Osteocyte (in vitro differentiated cells): Measurements from ENCODE around the gene PDGFA. TPM values are rescaled to one million over a fixed set of nuclear protein-coding genes. Genes with fewer than 3 reads are reported as not detected.

Experiments used
- DNase-seq: peaks from one replicate; pipeline ENCODE4 v3.0.0; 2021; ENCODE audit warnings: mixed read lengths; ENCODE audit not compliant: unreplicated experiment; ENCODE audit errors: extremely low spot score
- H3K27ac Mint-ChIP-seq: one replicate; pipeline ENCODE4 v1.8.0; 2021; ENCODE audit warnings: mild to moderate bottlenecking, mixed read lengths; ENCODE audit not compliant: unreplicated experiment
- H3K27me3 Mint-ChIP-seq: one replicate; pipeline ENCODE4 v1.8.0; 2021; ENCODE audit warnings: mixed read lengths; ENCODE audit not compliant: unreplicated experiment
- H3K36me3 Mint-ChIP-seq: one replicate; pipeline ENCODE4 v1.8.0; 2021; ENCODE audit warnings: mixed read lengths; ENCODE audit not compliant: unreplicated experiment
- H3K4me1 Mint-ChIP-seq: one replicate; pipeline ENCODE4 v1.8.0; 2021; ENCODE audit warnings: mixed read lengths; ENCODE audit not compliant: unreplicated experiment
- H3K4me3 Mint-ChIP-seq: one replicate; pipeline ENCODE4 v1.8.0; 2021; ENCODE audit warnings: mild to moderate bottlenecking, moderate library complexity, mixed read lengths; ENCODE audit not compliant: unreplicated experiment
- H3K9me3 Mint-ChIP-seq: one replicate; pipeline ENCODE4 v1.8.0; 2021; ENCODE audit warnings: mixed read lengths; ENCODE audit not compliant: unreplicated experiment
- CTCF ChIP-seq: fragments of 200-600 bp; sonication (generic); IDR thresholded peaks from 2 replicates; pipeline ENCODE4 v1.5.0; 2021; ENCODE audit warnings: antibody characterized with exemption, mild to moderate bottlenecking, moderate library complexity
- total RNA-seq: library from RNA; stranded (reverse); gene quantifications from 2 replicates; pipeline ENCODE4 v1.2.1, GENCODE V29; 2021

The PDGFA gene
- total RNA-seq, 1 donor from 2014 or later: 93.6 TPM

GRCh38 chr7:451255-452225, 68.1 kb downstream of the PDGFA start:
- H3K9me3 Mint-ChIP-seq: no peaks in the 10 kb centered on the region
- DNase-seq: no peak
- H3K36me3 Mint-ChIP-seq: no peaks in the 10 kb centered on the region
- peaks cover 41% of the 10 kb centered on the region for H3K4me1 Mint-ChIP-seq
- no peaks in the 10 kb centered on the region for H3K27me3 Mint-ChIP-seq
- H3K4me3 Mint-ChIP-seq: peak overlapping the region; percentile 14
- no peak for TF ChIP-seq CTCF
- H3K27ac Mint-ChIP-seq: peak overlapping the region; percentile 71

- no peak overlapping the region for H3K27ac Mint-ChIP-seq
- DNase-seq: no peak
- no peaks in the 10 kb centered on the region for H3K27me3 Mint-ChIP-seq
- no peaks in the 10 kb centered on the region for H3K36me3 Mint-ChIP-seq
- no peak for TF ChIP-seq CTCF
- peaks cover 40% of the 10 kb centered on the region for H3K4me1 Mint-ChIP-seq
- no peaks in the 10 kb centered on the region for H3K9me3 Mint-ChIP-seq
- H3K4me3 Mint-ChIP-seq: no peak overlapping the region
These were observed 68.9 kb downstream of the PDGFA start for GRCh38 chr7:450741-451140.

DNA sequence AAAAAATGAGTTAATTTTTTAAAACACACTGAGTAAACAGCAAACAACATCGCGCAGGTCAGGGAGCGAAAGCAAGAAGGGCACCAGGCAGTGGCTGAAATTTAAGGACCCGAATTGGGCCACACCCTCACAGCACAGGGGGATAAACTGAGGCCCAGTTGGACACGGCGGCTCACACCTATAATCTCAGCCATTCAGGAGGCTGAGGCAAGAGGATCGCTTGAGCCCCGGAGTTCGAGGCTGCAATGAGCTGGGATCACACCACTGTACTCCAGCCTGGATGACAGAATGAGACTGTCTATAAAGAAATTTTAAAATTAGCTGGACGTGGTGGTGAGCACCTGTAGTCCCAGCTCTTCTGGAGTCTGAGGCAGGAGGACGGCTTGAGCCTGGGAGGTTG, 69.6 kb downstream of the PDGFA start:
- no peak for TF ChIP-seq CTCF
- H3K4me3 Mint-ChIP-seq: no peak overlapping the region
- H3K36me3 Mint-ChIP-seq: no peaks in the 10 kb centered on the region
- peaks cover 33% of the 10 kb centered on the region for H3K4me1 Mint-ChIP-seq
- no peak for DNase-seq
- H3K27me3 Mint-ChIP-seq: no peaks in the 10 kb centered on the region
- H3K27ac Mint-ChIP-seq: no peak overlapping the region
- no peaks in the 10 kb centered on the region for H3K9me3 Mint-ChIP-seq

GRCh38 chr7:449324-450019, 70.2 kb downstream of the PDGFA start:
- no peaks in the 10 kb centered on the region for H3K9me3 Mint-ChIP-seq

More at GRCh38 chr7:449324-450019, 70.2 kb downstream of the PDGFA start:
- H3K27ac Mint-ChIP-seq: no peak overlapping the region
- H3K4me3 Mint-ChIP-seq: no peak overlapping the region
- H3K27me3 Mint-ChIP-seq: no peaks in the 10 kb centered on the region
- no peaks in the 10 kb centered on the region for H3K36me3 Mint-ChIP-seq
- H3K4me1 Mint-ChIP-seq: peaks cover 36% of the 10 kb centered on the region
- TF ChIP-seq CTCF: no peak
- no peak for DNase-seq
